Osteoblast (primary cell): ENCODE measurements around the gene CAV1. TPM values are rescaled to one million over a fixed set of nuclear protein-coding genes. Genes with fewer than 3 reads are reported as not detected.

Source experiments
- DNase-seq: peaks from one replicate; pipeline ENCODE4 v3.0.0; 2011; ENCODE audit warnings: low spot score, mixed read lengths; ENCODE audit not compliant: insufficient read length; ENCODE audit errors: missing footprints
- H2AFZ ChIP-seq: 2 replicates; pipeline ENCODE4 v1.6.0; 2011; ENCODE audit warnings: mild to moderate bottlenecking, low read length
- H3K27ac ChIP-seq: 2 replicates; pipeline ENCODE4 v1.5.1; 2011; ENCODE audit warnings: mild to moderate bottlenecking, low read depth, low read length, moderate library complexity
- H3K27me3 ChIP-seq: 2 replicates; pipeline ENCODE4 v1.6.0; 2012; ENCODE audit warnings: mild to moderate bottlenecking, control low read depth, inconsistent platforms, low read length, moderate library complexity; ENCODE audit not compliant: insufficient read depth
- H3K36me3 ChIP-seq: 2 replicates; pipeline ENCODE4 v1.5.1; 2011; ENCODE audit warnings: mild to moderate bottlenecking, low read length, control low read depth, moderate library complexity; ENCODE audit not compliant: insufficient read depth
- H3K4me1 ChIP-seq: 2 replicates; pipeline ENCODE4 v1.5.1; 2011; ENCODE audit warnings: mild to moderate bottlenecking, low read length, control low read depth, moderate library complexity; ENCODE audit not compliant: insufficient read depth
- H3K4me2 ChIP-seq: 2 replicates; pipeline ENCODE4 v1.6.0; 2011; ENCODE audit warnings: mild to moderate bottlenecking, low read length; ENCODE audit not compliant: insufficient read depth
- H3K4me3 ChIP-seq: fragments of 200-600 bp; sonication (generic); 3 replicates; pipeline ENCODE4 v1.5.1; 2012; ENCODE audit warnings: mild to moderate bottlenecking, low read length, inconsistent platforms; ENCODE audit not compliant: insufficient read depth
- H3K79me2 ChIP-seq: 2 replicates; pipeline ENCODE4 v1.6.0; 2012; ENCODE audit warnings: mild to moderate bottlenecking, low read length, control low read depth, inconsistent platforms; ENCODE audit not compliant: insufficient read depth
- H3K9me3 ChIP-seq: 2 replicates; pipeline ENCODE4 v1.5.1; 2011; ENCODE audit warnings: low read depth, low read length, control low read depth
- H4K20me1 ChIP-seq: 2 replicates; pipeline ENCODE4 v1.6.0; 2012; ENCODE audit warnings: mild to moderate bottlenecking, low read length, control low read depth; ENCODE audit not compliant: insufficient read depth
- total RNA-seq: library from RNA; depleted of rRNA; stranded (reverse); fragments of >200 nt; gene quantifications from 2 replicates; pipeline ENCODE4 v1.2.3, GENCODE V29; 2012
- TF ChIP-seq, protein P1 (sequence below): IDR thresholded peaks from 2 replicates; pipeline ENCODE4 v1.5.1; 2011; ENCODE audit warnings: mild to moderate bottlenecking, low read depth, low read length, moderate library complexity; ENCODE audit errors: extremely low read depth

CAV1 gene
- total RNA-seq, 1 donor: 337 TPM

DNA sequence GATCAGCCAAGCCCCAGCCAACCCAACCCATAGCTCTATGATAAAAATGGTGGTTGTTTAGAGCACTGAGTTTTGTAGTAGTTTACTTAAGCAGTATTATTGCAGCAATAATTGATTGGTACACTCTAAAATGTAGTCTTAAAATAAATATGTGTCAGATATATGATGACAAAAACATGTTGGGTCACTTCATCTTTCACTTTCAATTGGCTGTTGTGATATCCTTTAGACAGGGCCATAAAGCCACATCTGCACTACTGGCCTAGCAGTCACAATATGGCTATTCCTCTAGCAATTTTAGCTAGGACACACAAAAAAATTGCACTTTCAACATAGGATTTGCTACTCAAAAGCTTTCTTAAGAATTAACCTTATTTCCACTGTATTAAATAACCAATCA, 5.9 kb upstream of the CAV1 start:
- Histone ChIP-seq H4K20me1 (no peaks in the 10 kb centered on the region), H3K27me3 (no peaks in the 10 kb centered on the region), H3K4me2 (no peak overlapping the region), H3K9me3 (no peaks in the 10 kb centered on the region), H3K36me3 (no peaks in the 10 kb centered on the region), H3K27ac (no peak overlapping the region), H3K4me1 (peaks cover 24% of the 10 kb centered on the region), H2AFZ (no peak overlapping the region), H3K79me2 (no peaks in the 10 kb centered on the region), H3K4me3 (no peak overlapping the region)
- TF ChIP-seq, protein P1, sequence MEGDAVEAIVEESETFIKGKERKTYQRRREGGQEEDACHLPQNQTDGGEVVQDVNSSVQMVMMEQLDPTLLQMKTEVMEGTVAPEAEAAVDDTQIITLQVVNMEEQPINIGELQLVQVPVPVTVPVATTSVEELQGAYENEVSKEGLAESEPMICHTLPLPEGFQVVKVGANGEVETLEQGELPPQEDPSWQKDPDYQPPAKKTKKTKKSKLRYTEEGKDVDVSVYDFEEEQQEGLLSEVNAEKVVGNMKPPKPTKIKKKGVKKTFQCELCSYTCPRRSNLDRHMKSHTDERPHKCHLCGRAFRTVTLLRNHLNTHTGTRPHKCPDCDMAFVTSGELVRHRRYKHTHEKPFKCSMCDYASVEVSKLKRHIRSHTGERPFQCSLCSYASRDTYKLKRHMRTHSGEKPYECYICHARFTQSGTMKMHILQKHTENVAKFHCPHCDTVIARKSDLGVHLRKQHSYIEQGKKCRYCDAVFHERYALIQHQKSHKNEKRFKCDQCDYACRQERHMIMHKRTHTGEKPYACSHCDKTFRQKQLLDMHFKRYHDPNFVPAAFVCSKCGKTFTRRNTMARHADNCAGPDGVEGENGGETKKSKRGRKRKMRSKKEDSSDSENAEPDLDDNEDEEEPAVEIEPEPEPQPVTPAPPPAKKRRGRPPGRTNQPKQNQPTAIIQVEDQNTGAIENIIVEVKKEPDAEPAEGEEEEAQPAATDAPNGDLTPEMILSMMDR: no peak
- DNase-seq: no peak

DNA sequence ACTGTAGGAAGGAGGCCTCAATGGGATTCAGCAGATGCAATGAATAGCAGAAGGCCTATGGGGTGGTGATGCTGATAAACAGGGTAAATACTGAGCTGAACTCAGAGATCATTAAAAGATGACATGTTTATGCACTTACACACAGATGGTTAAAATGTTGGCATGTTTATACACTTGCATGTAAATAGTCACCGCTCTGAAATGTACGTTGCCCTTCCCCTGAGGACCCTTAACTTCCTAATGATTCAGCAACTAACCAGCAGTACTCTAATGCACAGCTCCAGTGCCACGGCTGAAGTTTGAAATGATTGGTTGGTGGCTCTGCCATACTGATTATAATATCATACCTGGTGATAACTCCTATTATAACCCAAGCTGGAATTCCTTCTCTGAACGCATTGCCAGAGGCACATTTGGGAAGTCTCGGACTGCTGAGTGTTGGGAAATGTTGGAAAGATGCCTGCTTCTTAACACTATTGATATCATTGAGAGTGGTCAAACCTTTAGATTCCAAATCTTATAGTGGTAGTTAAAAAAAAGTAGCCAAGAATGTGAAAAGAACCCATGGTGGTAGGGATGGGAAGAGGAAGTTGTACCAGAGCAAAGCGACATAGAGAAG, 3.7 kb upstream of the CAV1 start:
- H3K4me3 ChIP-seq: no peak overlapping the region
- H3K36me3 ChIP-seq: no peaks in the 10 kb centered on the region
- no peak for DNase-seq
- H3K4me1 ChIP-seq: peaks cover 27% of the 10 kb centered on the region
- TF ChIP-seq, protein P1: no peak
- H3K79me2 ChIP-seq: peaks cover 11% of the 10 kb centered on the region
- H3K27me3 ChIP-seq: no peaks in the 10 kb centered on the region
- peak overlapping the region; percentile 12 for H2AFZ ChIP-seq
- no peaks in the 10 kb centered on the region for H4K20me1 ChIP-seq
- no peak overlapping the region for H3K4me2 ChIP-seq
- H3K27ac ChIP-seq: peak overlapping the region; percentile 26
- H3K9me3 ChIP-seq: no peaks in the 10 kb centered on the region

DNA sequence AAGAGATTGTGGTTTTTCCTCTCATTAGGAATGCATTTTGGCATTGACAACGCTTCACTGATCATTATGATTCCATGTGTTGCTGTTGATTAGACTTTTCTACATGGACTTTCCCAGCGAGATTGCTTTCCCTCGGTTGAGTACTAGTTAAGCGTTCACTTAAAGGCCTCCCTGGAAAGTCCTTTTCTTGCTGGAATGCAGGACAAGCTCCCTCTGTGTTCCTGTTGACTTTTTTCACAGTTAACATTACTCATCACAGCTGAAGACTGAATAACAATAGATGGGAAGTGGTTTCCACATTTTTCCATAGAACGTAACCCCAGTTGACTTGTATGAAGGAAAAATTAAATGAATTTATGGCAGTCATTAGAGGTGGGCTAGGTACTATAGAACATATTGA, 2.6 kb upstream of the CAV1 start:
- H2AFZ ChIP-seq: peak overlapping the region; percentile 67
- H3K9me3 ChIP-seq: no peaks in the 10 kb centered on the region
- DNase-seq: peak; percentile 63
- H3K4me2 ChIP-seq: peak overlapping the region; percentile 54
- H3K4me1 ChIP-seq: peaks cover 33% of the 10 kb centered on the region
- no peaks in the 10 kb centered on the region for H3K27me3 ChIP-seq
- no peaks in the 10 kb centered on the region for H4K20me1 ChIP-seq
- peak overlapping the region; percentile 27 for H3K4me3 ChIP-seq
- H3K27ac ChIP-seq: peak overlapping the region; percentile 26
- TF ChIP-seq, protein P1: no peak
- H3K79me2 ChIP-seq: peaks cover 22% of the 10 kb centered on the region
- no peaks in the 10 kb centered on the region for H3K36me3 ChIP-seq

DNA sequence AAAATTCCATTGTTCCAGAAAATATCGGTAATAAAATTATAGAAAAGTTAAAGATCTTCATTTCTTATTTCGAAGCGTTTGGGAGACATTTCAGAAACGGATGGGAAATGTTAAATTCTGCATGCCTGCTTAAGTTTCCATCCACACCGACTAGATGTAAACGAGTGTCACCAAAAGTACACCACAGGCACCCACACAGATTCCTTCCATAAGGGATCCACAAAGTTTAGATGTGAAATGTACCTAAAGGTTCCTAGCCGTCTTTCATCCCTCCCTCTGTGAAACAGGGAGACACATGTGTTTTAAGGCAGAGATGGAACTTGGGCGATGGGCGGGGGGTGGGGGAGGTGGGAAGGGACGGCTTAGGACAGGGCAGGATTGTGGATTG, 621 bp upstream of the CAV1 start:
- no peak for DNase-seq
- peaks cover 3% of the 10 kb centered on the region for H3K36me3 ChIP-seq
- H4K20me1 ChIP-seq: no peaks in the 10 kb centered on the region
- H2AFZ ChIP-seq: peak overlapping the region; percentile 77
- peak overlapping the region; percentile 96 for H3K4me3 ChIP-seq
- peak overlapping the region; percentile 88 for H3K27ac ChIP-seq
- peaks cover 41% of the 10 kb centered on the region for H3K79me2 ChIP-seq
- H3K4me2 ChIP-seq: peak overlapping the region; percentile 96
- H3K9me3 ChIP-seq: no peaks in the 10 kb centered on the region
- H3K27me3 ChIP-seq: no peaks in the 10 kb centered on the region
- TF ChIP-seq, protein P1: no peak
- H3K4me1 ChIP-seq: peaks cover 51% of the 10 kb centered on the region
